Fibroblast of lung (primary cell): ENCODE measurements around the gene CABP7.

Experiments
- CTCF ChIP-seq, 2 donors: IDR thresholded peaks in 1 of 2; conservative IDR thresholded peaks in 1 of 2; 1 replicate in 1 of 2; 2 replicates in 1 of 2; pipeline ENCODE4 v1.5.1; 2011 to 2012; ENCODE audit warnings: low read length in 2 of 2, control low read depth in 1 of 2, inconsistent platforms in 1 of 2, low read depth in 1 of 2, mild to moderate bottlenecking in 1 of 2
- EZH2 ChIP-seq: IDR thresholded peaks from 2 replicates; pipeline ENCODE4 v1.5.1; 2012; ENCODE audit warnings: low read length, control low read depth, mild to moderate bottlenecking; ENCODE audit errors: missing control alignments

- TF ChIP-seq CTCF (conservative IDR thresholded peaks at IDR 0.05 in 1 of 2, IDR thresholded peaks at IDR 0.05 in 1 of 2; ENCODE audit: low read depth in 1 of 2, low read length in 2 of 2), result no peak
- TF ChIP-seq EZH2, result no peak
These were observed 6.3 kb downstream of the CABP7 start for GRCh38 chr22:29726106-29726505.
